Vagina (tissue), 2 donors: ENCODE data around the gene ADAM23.

Experiments
- CTCF ChIP-seq, 3 experiments: fragments of 450-650 bp in 2 of 3; fragments of 200-600 bp in 1 of 3; sonication (generic) in 1 of 3; IDR thresholded peaks; one replicate each; pipeline ENCODE4 v1.5.1; 2017 to 2019; ENCODE audit warnings: antibody characterized with exemption in 3 of 3, mild to moderate bottlenecking in 2 of 3, moderate library complexity in 2 of 3
- POLR2A ChIP-seq, 2 donors: fragments of 450-650 bp; IDR thresholded peaks; one replicate each; pipeline ENCODE4 v1.6.1; 2017; ENCODE audit warnings: antibody characterized with exemption in 2 of 2, mild to moderate bottlenecking in 2 of 2, moderate library complexity in 2 of 2

GRCh38 chr2:206521612-206522011 is 78.3 kb downstream of the ADAM23 start:
- TF ChIP-seq POLR2A (IDR thresholded peaks at IDR 0.05) (no peak), CTCF (IDR thresholded peaks at IDR 0.05) (no peak)
